IgD-negative memory B cell (primary cell): ENCODE results near the gene ACOX3. TPM values are rescaled to one million over a fixed set of nuclear protein-coding genes. Genes with fewer than 3 reads are reported as not detected.
"Not testable (repeated sequence)": the region's sequence is repeated elsewhere in the genome, so short reads cannot be mapped to it uniquely, and the experiment has no call there.

Source experiments
- H3K27ac Mint-ChIP-seq, 3 donors: one replicate each; pipeline ENCODE4 v1.8.0; 2020 to 2022; ENCODE audit warnings: mild to moderate bottlenecking in 3 of 3, mixed read lengths in 3 of 3, moderate library complexity in 1 of 3
- H3K27me3 Mint-ChIP-seq: one replicate; pipeline ENCODE4 v1.8.0; 2021; ENCODE audit warnings: mixed read lengths
- H3K36me3 Mint-ChIP-seq: one replicate; pipeline ENCODE4 v1.8.0; 2020; ENCODE audit warnings: mild to moderate bottlenecking, mixed read lengths
- H3K4me1 Mint-ChIP-seq, 3 donors: one replicate each; pipeline ENCODE4 v1.8.0; 2020 to 2022; ENCODE audit warnings: mixed read lengths in 3 of 3, mild to moderate bottlenecking in 1 of 3
- H3K4me3 Mint-ChIP-seq, 4 donors: one replicate each; pipeline ENCODE4 v1.8.0; 2020 to 2022; ENCODE audit warnings: mild to moderate bottlenecking in 4 of 4, mixed read lengths in 4 of 4, moderate library complexity in 3 of 4
- H3K9me3 Mint-ChIP-seq, 3 donors: one replicate each; pipeline ENCODE4 v1.8.0; 2020 to 2021; ENCODE audit warnings: mixed read lengths in 3 of 3, mild to moderate bottlenecking in 1 of 3
- polyA plus RNA-seq: library from polyadenylated mRNA; unstranded; fragments of 300-500 nt; fragmentation: Illumina TruSeq; gene quantifications from one replicate; pipeline ENCODE4 v1.2.3, GENCODE V29; 2021

Gene ACOX3
- polyA plus RNA-seq = 13.1 TPM

- Mint-ChIP-seq H3K9me3 (peaks cover 0 to 7% (median 0%) of the 10 kb centered on the region in 3 donors), H3K27me3 (peaks cover 4% of the 10 kb centered on the region), H3K4me1 (peaks cover 42 to 52% (median 47%) of the 10 kb centered on the region in 3 donors)
These were observed at the start of gene ACOX3, which contains the start of gene TRMT44 for GRCh38 chr4:8440492-8441311. TSS of gene ACOX3 (minus strand) at chr4:8440723. CDS start at chr4:8416521, 24,202 bp downstream. TSS of gene TRMT44 (plus strand) at chr4:8440777. CDS start at chr4:8440823, 46 bp downstream.

GRCh38 chr4:8488791-8489369 is 48.4 kb upstream of the ACOX3 start:
- Mint-ChIP-seq H3K4me1 (peaks cover 0 to 2% (median 0%) of the 10 kb centered on the region in 3 donors), H3K9me3 (peaks cover 0 to 2% (median 2%) of the 10 kb centered on the region in 3 donors), H3K4me3 (no peak overlapping the region), H3K27ac (no peak overlapping the region), H3K36me3 (peaks cover 7% of the 10 kb centered on the region), H3K27me3 (peaks cover 3% of the 10 kb centered on the region)

More at GRCh38 chr4:8440492-8441311, at the start of gene ACOX3, which contains the start of gene TRMT44:
- H3K4me3 Mint-ChIP-seq = peak within 1 kb of the TSS; percentile 99 to 100 (median 100)
- H3K36me3 Mint-ChIP-seq = peaks cover 3% of the 10 kb centered on the region
- H3K27ac Mint-ChIP-seq = peak within 1 kb of the TSS; percentile 98 to 100 (median 100)

GRCh38 chr4:8486643-8487042 is 46.1 kb upstream of the ACOX3 start:
- H3K36me3 Mint-ChIP-seq, H3K4me1 Mint-ChIP-seq, H3K9me3 Mint-ChIP-seq, H3K27me3 Mint-ChIP-seq, H3K27ac Mint-ChIP-seq, H3K4me3 Mint-ChIP-seq: not testable (repeated sequence)

- peak overlapping the region in 1 of 4 donors; percentile 8 for H3K4me3 Mint-ChIP-seq
- peaks cover 4% of the 10 kb centered on the region for H3K36me3 Mint-ChIP-seq
- H3K9me3 Mint-ChIP-seq = no peaks in the 10 kb centered on the region
- peaks cover 0 to 2% (median 0%) of the 10 kb centered on the region in 3 donors for H3K4me1 Mint-ChIP-seq
- no peak overlapping the region for H3K27ac Mint-ChIP-seq
- peaks cover 3% of the 10 kb centered on the region for H3K27me3 Mint-ChIP-seq
These were observed 39.7 kb upstream of the ACOX3 start for GRCh38 chr4:8480221-8480620.

- no peaks in the 10 kb centered on the region for H3K4me1 Mint-ChIP-seq
- H3K9me3 Mint-ChIP-seq = no peaks in the 10 kb centered on the region
- H3K27me3 Mint-ChIP-seq = no peaks in the 10 kb centered on the region
- H3K36me3 Mint-ChIP-seq = peaks cover 3% of the 10 kb centered on the region
- no peak overlapping the region for H3K4me3 Mint-ChIP-seq
- H3K27ac Mint-ChIP-seq = no peak overlapping the region
These were observed 38.5 kb upstream of the ACOX3 start for GRCh38 chr4:8478801-8479744.

- H3K9me3 Mint-ChIP-seq = no peaks in the 10 kb centered on the region
- peak overlapping the region in 1 of 3 donors; percentile 90 for H3K27ac Mint-ChIP-seq
- no peaks in the 10 kb centered on the region for H3K4me1 Mint-ChIP-seq
- H3K4me3 Mint-ChIP-seq = no peak overlapping the region
- no peaks in the 10 kb centered on the region for H3K36me3 Mint-ChIP-seq
- no peaks in the 10 kb centered on the region for H3K27me3 Mint-ChIP-seq
These were observed 37.8 kb upstream of the ACOX3 start for GRCh38 chr4:8478371-8478770.

- H3K27me3 Mint-ChIP-seq = no peaks in the 10 kb centered on the region
- H3K4me1 Mint-ChIP-seq = no peaks in the 10 kb centered on the region
- no peak overlapping the region for H3K27ac Mint-ChIP-seq
- no peaks in the 10 kb centered on the region for H3K9me3 Mint-ChIP-seq
- no peak overlapping the region for H3K4me3 Mint-ChIP-seq
- H3K36me3 Mint-ChIP-seq = no peaks in the 10 kb centered on the region
These were observed 37.2 kb upstream of the ACOX3 start for GRCh38 chr4:8477676-8478075.

- H3K27me3 Mint-ChIP-seq = no peaks in the 10 kb centered on the region
- H3K9me3 Mint-ChIP-seq = no peaks in the 10 kb centered on the region
- no peaks in the 10 kb centered on the region for H3K4me1 Mint-ChIP-seq
- H3K36me3 Mint-ChIP-seq = no peaks in the 10 kb centered on the region
- H3K4me3 Mint-ChIP-seq = no peak overlapping the region
- H3K27ac Mint-ChIP-seq = no peak overlapping the region
These were observed 36.6 kb upstream of the ACOX3 start for GRCh38 chr4:8477095-8477635.

- no peaks in the 10 kb centered on the region for H3K27me3 Mint-ChIP-seq
- H3K4me1 Mint-ChIP-seq = no peaks in the 10 kb centered on the region
- no peaks in the 10 kb centered on the region for H3K36me3 Mint-ChIP-seq
- peak overlapping the region in 1 of 3 donors; percentile 25 for H3K27ac Mint-ChIP-seq
- H3K9me3 Mint-ChIP-seq = no peaks in the 10 kb centered on the region
- H3K4me3 Mint-ChIP-seq = no peak overlapping the region
These were observed 35.4 kb upstream of the ACOX3 start for GRCh38 chr4:8475751-8476575.

- no peaks in the 10 kb centered on the region for H3K9me3 Mint-ChIP-seq
- peaks cover 1% of the 10 kb centered on the region for H3K36me3 Mint-ChIP-seq
- H3K27me3 Mint-ChIP-seq = no peaks in the 10 kb centered on the region
- no peak overlapping the region for H3K4me3 Mint-ChIP-seq
- no peaks in the 10 kb centered on the region for H3K4me1 Mint-ChIP-seq
- H3K27ac Mint-ChIP-seq = no peak overlapping the region
These were observed 34.3 kb upstream of the ACOX3 start for GRCh38 chr4:8474856-8475255.

GRCh38 chr4:8473920-8474590 is 33.5 kb upstream of the ACOX3 start:
- H3K9me3 Mint-ChIP-seq = no peaks in the 10 kb centered on the region

GRCh38 chr4:8473198-8473919 is 32.8 kb upstream of the ACOX3 start:
- H3K4me3 Mint-ChIP-seq = no peak overlapping the region
- H3K27ac Mint-ChIP-seq = peak overlapping the region in 1 of 3 donors; percentile 47

More at GRCh38 chr4:8473920-8474590, 33.5 kb upstream of the ACOX3 start:
- Mint-ChIP-seq H3K4me1 (no peaks in the 10 kb centered on the region), H3K36me3 (peaks cover 1% of the 10 kb centered on the region), H3K27ac (peak overlapping the region in 1 of 3 donors; percentile 69), H3K4me3 (peak overlapping the region in 1 of 4 donors; percentile 17), H3K27me3 (no peaks in the 10 kb centered on the region)

GRCh38 chr4:8472689-8473197 is 32.2 kb upstream of the ACOX3 start:
- Mint-ChIP-seq H3K36me3 (peaks cover 1% of the 10 kb centered on the region), H3K4me3 (no peak overlapping the region), H3K27me3 (no peaks in the 10 kb centered on the region), H3K9me3 (no peaks in the 10 kb centered on the region), H3K4me1 (peaks cover 0 to 2% (median 0%) of the 10 kb centered on the region in 3 donors), H3K27ac (no peak overlapping the region)

More at GRCh38 chr4:8473198-8473919, 32.8 kb upstream of the ACOX3 start:
- peaks cover 0 to 2% (median 0%) of the 10 kb centered on the region in 3 donors for H3K4me1 Mint-ChIP-seq
- no peaks in the 10 kb centered on the region for H3K9me3 Mint-ChIP-seq
- peaks cover 1% of the 10 kb centered on the region for H3K36me3 Mint-ChIP-seq
- H3K27me3 Mint-ChIP-seq = no peaks in the 10 kb centered on the region
